GM12878 (cell line): ENCODE results near the gene ZNF394. TPM values are rescaled to one million over a fixed set of nuclear protein-coding genes. Genes with fewer than 3 reads are reported as not detected.

Experiments
- ATAC-seq: fragments of 200-7000 bp; cut with Tn5 transposase; 3 replicates; pipeline ENCODE4 v1.9.1; 2020; ENCODE audit warnings: mild to moderate bottlenecking, moderate library complexity
- BruUV-seq: library from RNA; stranded (reverse); fragments of 400-500 nt; replicated peaks from 2 replicates; lab custom pipeline; 2021; lab: Mats Ljungman, UMichigan
- CTCF ChIA-PET: fragments of 300-600 bp; sonication (Branson Sonifier 250); formaldehyde crosslinking; extraction: SDS; loops from one replicate; lab custom pipeline; 2021; ENCODE audit warnings: inconsistent platforms; lab: Yijun Ruan, JAX
- POLR2A ChIA-PET: fragments of 350-600 bp; formaldehyde crosslinking; extraction: SDS; loops from one replicate; lab custom pipeline; 2021; ENCODE audit warnings: inconsistent platforms; lab: Charles Lee
- RAD21 ChIA-PET: fragments of 300-600 bp; sonication (Branson Sonifier 250); formaldehyde crosslinking; loops from one replicate; lab custom pipeline; 2023; ENCODE audit warnings: antibody characterized with exemption; ENCODE audit not compliant: unreplicated experiment; lab: Charles Lee
- SMC1A ChIA-PET: fragments of 300-600 bp; sonication (Branson Sonifier 250); formaldehyde crosslinking; loops from one replicate; lab custom pipeline; 2023; ENCODE audit not compliant: unreplicated experiment, uncharacterized antibody; lab: Charles Lee
- DNase-seq: peaks from one replicate; pipeline ENCODE4 v3.0.0-alpha.2; 2011; ENCODE audit warnings: low read depth, low spot score
- FAIRE-seq: peaks from 3 replicates; lab custom pipeline; 2011; peaks lifted over from hg19 to GRCh38; lab: Jason Lieb, UNC
- H2AFZ ChIP-seq: 2 replicates; pipeline ENCODE4 v1.6.0; 2011; ENCODE audit warnings: low read depth, low read length, control low read depth; ENCODE audit not compliant: control insufficient read depth
- H3K27ac ChIP-seq: 2 replicates; pipeline ENCODE4 v1.5.1; 2011; ENCODE audit warnings: control low read depth; ENCODE audit not compliant: control insufficient read depth, insufficient read depth
- H3K27me3 ChIP-seq, 2 experiments: replicated peaks in 1 of 2; 2 replicates each; pipeline versions ENCODE4 v1.6.0 to v1.6.1; 2011; ENCODE audit warnings: low read length in 1 of 2; ENCODE audit not compliant: control insufficient read depth in 2 of 2, insufficient read depth in 2 of 2
- H3K36me3 ChIP-seq, 2 experiments: 2 replicates each; pipeline ENCODE4 v1.5.1; 2011; ENCODE audit warnings: low read length in 1 of 2; ENCODE audit not compliant: control insufficient read depth in 2 of 2, insufficient read depth in 2 of 2
- H3K4me1 ChIP-seq: 2 replicates; pipeline ENCODE4 v1.6.1; 2011; ENCODE audit warnings: mild to moderate bottlenecking, low read length, moderate library complexity, mixed read lengths; ENCODE audit not compliant: control insufficient read depth, insufficient read depth
- H3K4me2 ChIP-seq: 2 replicates; pipeline ENCODE4 v1.6.0; 2011; ENCODE audit warnings: control low read depth; ENCODE audit not compliant: control insufficient read depth, insufficient read depth
- H3K4me3 ChIP-seq: fragments of 200-600 bp; sonication (generic); 2 replicates; pipeline ENCODE4 v1.5.1; 2016
- H3K79me2 ChIP-seq: 2 replicates; pipeline ENCODE4 v1.6.0; 2011; ENCODE audit warnings: low read length; ENCODE audit not compliant: control insufficient read depth, insufficient read depth
- H3K9ac ChIP-seq: 2 replicates; pipeline ENCODE4 v1.8.0; 2011; ENCODE audit warnings: low read length, control low read depth, mixed read lengths; ENCODE audit not compliant: control insufficient read depth, insufficient read depth
- H3K9me3 ChIP-seq: replicated peaks from 3 replicates; pipeline ENCODE4 v1.5.1; 2011; ENCODE audit warnings: mild to moderate bottlenecking, low read length; ENCODE audit not compliant: control insufficient read depth, insufficient read depth
- H4K20me1 ChIP-seq: 2 replicates; pipeline ENCODE4 v1.6.0; 2011; ENCODE audit not compliant: control insufficient read depth, insufficient read depth
- CREM ChIP-seq: IDR thresholded peaks from 2 replicates; pipeline ENCODE4 v1.6.1; 2014; ENCODE audit warnings: antibody characterized with exemption, low read depth
- CTCF ChIP-seq, 3 experiments: IDR thresholded peaks in 2 of 3; conservative IDR thresholded peaks in 1 of 3; 2 replicates each; pipeline ENCODE4 v1.5.1; 2011; ENCODE audit warnings: low read depth in 3 of 3, low read length in 3 of 3, mild to moderate bottlenecking in 3 of 3, control low read depth in 2 of 3, moderate library complexity in 2 of 3, inconsistent platforms in 1 of 3, mixed read lengths in 1 of 3; ENCODE audit not compliant: control insufficient read depth in 2 of 3, insufficient read depth in 1 of 3; ENCODE audit errors: extremely low read depth in 1 of 3
- E2F4 ChIP-seq: IDR thresholded peaks from 2 replicates; pipeline ENCODE4 v1.6.1; 2012; ENCODE audit warnings: low read depth, low read length, improper control_type of control experiment
- IRF4 ChIP-seq: IDR thresholded peaks from 2 replicates; pipeline ENCODE4 v1.6.1; 2011; ENCODE audit warnings: low read depth, low read length
- NFYA ChIP-seq: IDR thresholded peaks from 2 replicates; pipeline ENCODE4 v1.6.1; 2011; ENCODE audit warnings: low read depth, mild to moderate bottlenecking, low read length, improper control_type of control experiment, borderline replicate concordance
- PAX8 ChIP-seq: fragments of 450-650 bp; IDR thresholded peaks from 2 replicates; pipeline ENCODE4 v1.6.1; 2017; ENCODE audit warnings: mild to moderate bottlenecking, moderate library complexity
- POLR2A ChIP-seq: IDR thresholded peaks from 2 replicates; pipeline ENCODE4 v1.6.1; 2011; ENCODE audit warnings: low read depth, mild to moderate bottlenecking, low read length
- ZBTB33 ChIP-seq: fragments of 450-650 bp; IDR thresholded peaks from 2 replicates; pipeline ENCODE4 v1.6.1; 2017; ENCODE audit warnings: mild to moderate bottlenecking
- ZNF384 ChIP-seq: IDR thresholded peaks from 2 replicates; pipeline ENCODE4 v1.6.1; 2012; ENCODE audit warnings: low read depth, mild to moderate bottlenecking, low read length, improper control_type of control experiment, borderline replicate concordance
- WGBS: methylation state at CpG from one replicate; pipeline ENCODE4 v1.1.6; 2016; ENCODE audit warnings: low lambda C conversion rate; ENCODE audit not compliant: insufficient replicate concordance, insufficient coverage; ENCODE audit errors: missing lambda C conversion rate; 5-methylcytosine and 5-hydroxymethylcytosine counted together
- in situ Hi-C: fragments of 300-500 bp; cut with MboI; formaldehyde crosslinking; loops from 9 replicates; pipeline ENCODE4 v1.14.3; 2018; ENCODE audit warnings: mixed read lengths
- intact Hi-C: fragments of 100-400 bp; cut with micrococcal nuclease; formaldehyde crosslinking; loops from one replicate; pipeline ENCODE4 v1.14.2; 2022; ENCODE audit not compliant: unreplicated experiment
- polyA plus RNA-seq, 11 experiments: library from polyadenylated mRNA; depleted of rRNA in 4 of 11; unstranded in 6 of 11; stranded (reverse) in 5 of 11; fragments of >200 nt; fragmentation: Nextera tagmentation in 4 of 11; fragmentation: Illumina TruSeq in 1 of 11; extraction: Ambion mirVana in 4 of 11; extraction: Trizol in 1 of 11; gene quantifications; 1 replicate in 1 of 11; 2 replicates in 10 of 11; pipeline versions ENCODE4 v1.2.1 to v1.2.3, GENCODE V29; 2011 to 2016; ENCODE audit warnings: inconsistent platforms in 2 of 11, missing spikeins in 2 of 11, low read depth in 1 of 11
- total RNA-seq, 4 experiments: library from RNA; depleted of rRNA in 3 of 4; stranded (reverse); fragments of >200 nt in 3 of 4; fragmentation: Illumina TruSeq in 1 of 4; extraction: Trizol in 1 of 4; gene quantifications; 2 replicates each; pipeline versions ENCODE4 v1.2.1 to v1.2.3, GENCODE V29; 2013 to 2021

Gene ZNF394
- total and polyA plus RNA-seq, 10 of the 15 experiments (the other 5 are each of a cell fraction or from before 2014, with no cell fraction given): 2.5 to 26.8 (median 22.7) TPM

- H3K9me3 ChIP-seq: no peaks in the 10 kb centered on the region
- POLR2A ChIA-PET: no interaction called here
- no peak overlapping the region for H3K4me3 ChIP-seq
- CTCF ChIA-PET: no interaction called here
- H3K79me2 ChIP-seq: peaks cover 25% of the 10 kb centered on the region
- RAD21 ChIA-PET: no interaction called here
- no peak overlapping the region for H3K9ac ChIP-seq
- no peaks in the 10 kb centered on the region for H3K4me1 ChIP-seq
- no peaks in the 10 kb centered on the region for H4K20me1 ChIP-seq
- H3K36me3 ChIP-seq: peaks cover 30 to 34% of the 10 kb centered on the region in 2 experiments
- no peak for FAIRE-seq
- H2AFZ ChIP-seq: no peak overlapping the region
- no peak overlapping the region for H3K27ac ChIP-seq
- ATAC-seq: no peak
- DNase-seq: no peak
- TF ChIP-seq NFYA (no peak), POLR2A (peak; percentile 60)
- intact Hi-C loops: no loop called here
- WGBS: 93% methylated on average over 26 of the region's 26 CpGs
- H3K27me3 ChIP-seq: no peaks in the 10 kb centered on the region
- SMC1A ChIA-PET: interaction anchor here (0.7 kb wide), 1 partner anchor 28 kb away, joined by 3 read pairs; no protein-coding TSS in a partner anchor
- no peak overlapping the region for H3K4me2 ChIP-seq
- in situ Hi-C loops: no loop called here
- BruUV-seq: no TSS peak
Observed at GRCh38 chr7:99457650-99458493, 42.2 kb downstream of the ZNF394 start.

GRCh38 chr7:99457050-99457649 is 42.9 kb downstream of the ZNF394 start:
- SMC1A ChIA-PET: interaction anchor here (0.7 kb wide), 1 partner anchor 29 kb away, joined by 3 read pairs; no protein-coding TSS in a partner anchor
- intact Hi-C loops: no loop called here
- DNase-seq (no peak), ATAC-seq (no peak), FAIRE-seq (no peak)
- in situ Hi-C loops: no loop called here
- WGBS: 82% methylated on average over 6 of the region's 6 CpGs
- Histone ChIP-seq H3K4me2 (no peak overlapping the region), H3K4me3 (no peak overlapping the region), H3K79me2 (peaks cover 20% of the 10 kb centered on the region), H3K36me3 (peaks cover 34 to 36% of the 10 kb centered on the region in 2 experiments), H2AFZ (no peak overlapping the region), H3K27ac (no peak overlapping the region), H3K4me1 (no peaks in the 10 kb centered on the region), H3K9me3 (no peaks in the 10 kb centered on the region), H3K27me3 (no peaks in the 10 kb centered on the region), H3K9ac (no peak overlapping the region), H4K20me1 (no peaks in the 10 kb centered on the region)
- CTCF ChIA-PET: interaction anchor here (0.6 kb wide), 1 partner anchor 21 kb away, joined by 3 read pairs; no protein-coding TSS in a partner anchor
- POLR2A ChIA-PET: no interaction called here
- RAD21 ChIA-PET: no interaction called here
- no TSS peak for BruUV-seq
- no peak for TF ChIP-seq ZNF384
- TF ChIP-seq E2F4: no peak
- no peak for TF ChIP-seq CREM
- no peak for TF ChIP-seq IRF4
- no peak for TF ChIP-seq PAX8
- TF ChIP-seq CTCF (IDR thresholded peaks at IDR 0.05 in 2 of 3, conservative IDR thresholded peaks at IDR 0.05 in 1 of 3; ENCODE audit: control insufficient read depth in 2 of 3, extremely low read depth in 1 of 3, insufficient read depth in 1 of 3, low read depth in 3 of 3, low read length in 3 of 3): no peak
- no peak for TF ChIP-seq ZBTB33
